ENCODE measurements around the gene LIPI. TPM values are rescaled to one million over a fixed set of nuclear protein-coding genes. Genes with fewer than 3 reads are reported as not detected.
"Not testable (repeated sequence)": the region's sequence is repeated elsewhere in the genome, so short reads cannot be mapped to it uniquely, and the experiment has no call there.

Gene LIPI
- total RNA-seq, 1 donor from 2014 or later, result not detected

DNA sequence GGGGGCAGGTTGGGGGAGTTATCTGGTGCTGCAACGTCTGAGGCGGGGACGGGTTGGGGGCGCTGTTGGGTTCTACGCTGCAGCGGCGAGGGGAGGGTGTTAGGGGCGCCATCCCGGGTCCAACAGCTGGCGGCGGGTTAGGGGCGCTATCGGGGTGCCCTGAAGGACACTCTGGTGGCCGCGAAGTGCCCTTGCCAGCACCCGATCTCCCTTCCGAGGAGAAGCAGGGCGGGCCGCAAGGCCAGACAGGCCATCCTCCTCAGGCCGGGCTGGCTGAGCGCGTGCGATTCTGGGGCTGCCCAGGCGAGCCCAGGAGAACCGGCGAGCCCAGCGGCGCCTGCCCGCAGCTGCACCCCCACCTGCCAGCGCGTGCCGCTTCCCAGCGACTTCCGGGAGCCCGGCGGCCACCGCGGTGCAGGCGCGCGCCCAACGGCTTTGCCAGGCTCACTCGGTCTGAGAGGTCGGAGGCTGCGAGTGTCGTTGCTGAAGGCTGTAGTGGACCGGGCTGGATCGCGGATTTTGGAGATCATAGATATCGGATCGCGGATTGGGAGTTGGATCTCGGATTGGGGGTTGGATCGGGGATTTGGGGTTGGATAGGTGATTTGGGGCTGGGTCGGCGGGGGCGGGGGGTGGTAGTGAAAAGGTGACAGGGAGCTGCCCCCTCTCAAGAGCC, 147.0 kb downstream of the LIPI start:
- H3K27ac Mint-ChIP-seq; intact Hi-C loops (cut with micrococcal nuclease); H3K36me3 Mint-ChIP-seq (ENCODE audit: low read depth); DNase-seq (ENCODE audit: low spot score); H3K4me3 Mint-ChIP-seq; H3K4me1 Mint-ChIP-seq (ENCODE audit: low read depth); H3K9me3 Mint-ChIP-seq; H3K27me3 Mint-ChIP-seq (ENCODE audit: insufficient read depth): not testable (repeated sequence)

DNA sequence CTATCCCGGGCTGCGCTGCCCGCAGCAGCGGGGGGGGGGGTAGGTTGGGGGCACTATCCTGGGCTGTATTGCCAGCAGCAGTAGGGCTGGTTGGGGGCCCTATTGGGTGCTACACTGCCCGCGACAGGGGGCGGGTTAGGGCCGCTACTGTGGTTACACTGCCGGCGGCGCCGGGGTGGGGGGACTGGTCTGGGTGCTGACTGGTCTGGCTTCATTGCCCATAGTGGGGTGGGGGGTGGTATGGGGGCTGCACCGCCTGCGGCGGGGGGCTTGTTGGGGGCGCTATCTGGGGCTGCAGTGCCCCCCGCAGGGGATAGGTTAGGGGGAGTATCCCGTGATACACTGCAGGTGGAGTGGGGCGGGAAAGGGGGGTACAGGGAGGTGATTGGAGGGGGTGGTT, 148.1 kb downstream of the LIPI start:
- intact Hi-C loops (cut with micrococcal nuclease); DNase-seq (ENCODE audit: low spot score); H3K9me3 Mint-ChIP-seq; H3K27me3 Mint-ChIP-seq (ENCODE audit: insufficient read depth); H3K36me3 Mint-ChIP-seq (ENCODE audit: low read depth); H3K4me1 Mint-ChIP-seq (ENCODE audit: low read depth); H3K4me3 Mint-ChIP-seq; H3K27ac Mint-ChIP-seq: not testable (repeated sequence)

DNA sequence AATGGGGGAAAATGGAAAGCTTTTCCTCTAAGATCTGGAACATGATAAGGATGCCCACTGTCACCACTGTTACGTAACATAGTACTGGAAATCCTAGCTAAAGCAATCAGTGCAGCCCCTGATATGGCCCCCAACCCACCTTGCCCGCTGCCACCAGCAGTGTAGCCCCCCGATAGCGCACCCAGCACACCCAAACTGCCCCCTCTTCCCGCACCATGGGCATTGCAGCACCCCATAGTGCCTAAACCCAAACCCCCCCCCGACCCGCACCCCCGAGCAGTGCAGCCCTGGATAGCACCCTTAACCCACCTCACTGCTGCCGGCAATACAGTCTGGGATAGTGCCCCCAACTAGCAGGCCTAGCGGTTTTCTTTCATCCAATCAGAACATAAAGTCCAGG, 148.9 kb downstream of the LIPI start:
- not testable (repeated sequence) for H3K27me3 Mint-ChIP-seq (ENCODE audit: insufficient read depth)

DNA sequence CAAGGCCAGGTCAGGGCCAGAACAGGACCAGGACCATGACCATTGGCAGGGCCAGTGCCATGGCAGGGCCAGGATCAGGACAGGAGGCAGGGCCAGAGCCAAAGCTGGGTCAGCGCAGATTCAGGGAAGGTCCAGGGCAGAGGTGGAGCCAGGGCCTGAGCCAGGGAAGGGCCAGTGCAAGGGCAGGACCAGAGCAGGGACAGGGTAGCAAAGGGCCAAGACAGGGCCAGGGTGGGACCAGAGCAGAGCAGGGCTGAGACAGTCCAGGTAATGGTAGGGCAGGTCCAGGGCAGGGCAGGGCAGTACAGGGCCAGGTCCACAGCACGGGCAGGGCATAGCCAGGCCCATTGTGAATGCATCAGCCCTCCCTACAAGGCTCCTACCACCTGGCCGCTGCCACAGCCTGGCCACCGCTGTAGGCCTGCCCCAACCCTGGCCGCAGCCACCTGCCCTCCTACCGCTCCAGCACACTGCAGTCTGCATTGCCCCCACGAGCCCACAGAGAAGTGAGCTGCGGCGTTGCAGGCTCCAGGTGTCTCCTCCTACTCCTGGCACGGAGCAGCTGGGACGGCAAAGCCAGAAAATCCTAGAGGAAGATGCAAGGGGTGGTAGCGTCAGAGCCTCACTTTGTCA, 151.6 kb downstream of the LIPI start:
- H3K4me3 Mint-ChIP-seq; H3K27ac Mint-ChIP-seq; DNase-seq (ENCODE audit: low spot score); H3K4me1 Mint-ChIP-seq (ENCODE audit: low read depth); intact Hi-C loops (cut with micrococcal nuclease); H3K9me3 Mint-ChIP-seq; H3K36me3 Mint-ChIP-seq (ENCODE audit: low read depth); H3K27me3 Mint-ChIP-seq (ENCODE audit: insufficient read depth): not testable (repeated sequence)

More for the DNA sequence above, 148.9 kb downstream of the LIPI start:
- H3K4me3 Mint-ChIP-seq; H3K4me1 Mint-ChIP-seq (ENCODE audit: low read depth); H3K9me3 Mint-ChIP-seq; H3K27ac Mint-ChIP-seq; DNase-seq (ENCODE audit: low spot score); intact Hi-C loops (cut with micrococcal nuclease); H3K36me3 Mint-ChIP-seq (ENCODE audit: low read depth): not testable (repeated sequence)

Other genes starting within 250 kb of the LIPI start
- 0.66 and 0.86 TPM in 2 replicates for gene RBM11, start 5.2 kb upstream of the LIPI start, total RNA-seq
- 43.6 and 50.4 TPM in 2 replicates for gene HSPA13, start 172.2 kb upstream of the LIPI start, total RNA-seq